ENCODE data around the gene SUPT4H1.

Gene SUPT4H1

DNA sequence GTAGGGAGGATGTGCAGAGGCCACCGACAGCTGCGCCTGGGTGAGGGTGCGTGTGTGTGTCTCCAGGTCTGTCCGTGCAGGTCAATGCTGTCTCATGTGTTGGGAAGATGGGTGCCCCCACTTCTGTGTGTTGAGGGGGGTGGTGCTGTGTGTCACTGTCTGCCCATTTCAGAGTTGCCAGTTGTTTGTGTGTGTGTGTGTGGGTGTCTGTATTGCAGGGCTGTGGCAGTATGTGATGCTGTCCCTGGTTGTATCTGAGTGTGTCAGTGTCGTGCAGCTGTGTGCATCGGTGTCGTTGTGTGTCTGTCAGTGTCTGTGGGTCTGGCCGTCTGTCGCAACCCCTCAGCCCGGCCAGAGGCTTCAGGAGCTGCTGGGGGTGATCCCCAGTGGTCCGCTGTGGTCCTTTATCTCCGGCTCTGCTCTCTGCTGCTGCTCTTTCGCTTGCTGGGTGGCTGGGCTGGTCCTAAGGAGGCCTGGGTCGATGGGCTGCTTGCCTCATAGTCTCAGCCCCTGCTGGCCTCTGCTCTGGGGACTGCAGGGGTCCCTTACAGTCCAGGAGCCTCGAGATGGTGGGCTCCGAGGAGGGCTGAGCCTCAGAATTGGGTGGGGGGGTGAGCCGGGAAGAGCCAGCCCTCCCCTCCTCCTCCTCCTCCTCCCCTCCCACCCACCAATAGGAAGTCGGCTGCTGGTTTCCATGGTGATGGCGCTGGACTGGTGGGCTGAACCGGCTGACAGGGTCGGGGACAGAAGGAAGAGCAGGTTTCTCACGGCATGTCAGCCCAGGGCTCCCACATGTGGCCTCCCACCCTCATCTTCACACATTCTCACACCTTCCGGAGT, 23.6 kb downstream of the SUPT4H1 start, which contains the start of gene TSPOAP1:
Gene TSPOAP1, minus strand, starts transcription at position 601 of the 840 bp plus-strand sequence. CDS start 875 bp downstream, outside the sequence.
- peak; percentile 73 to 92 for DNase-seq

DNA sequence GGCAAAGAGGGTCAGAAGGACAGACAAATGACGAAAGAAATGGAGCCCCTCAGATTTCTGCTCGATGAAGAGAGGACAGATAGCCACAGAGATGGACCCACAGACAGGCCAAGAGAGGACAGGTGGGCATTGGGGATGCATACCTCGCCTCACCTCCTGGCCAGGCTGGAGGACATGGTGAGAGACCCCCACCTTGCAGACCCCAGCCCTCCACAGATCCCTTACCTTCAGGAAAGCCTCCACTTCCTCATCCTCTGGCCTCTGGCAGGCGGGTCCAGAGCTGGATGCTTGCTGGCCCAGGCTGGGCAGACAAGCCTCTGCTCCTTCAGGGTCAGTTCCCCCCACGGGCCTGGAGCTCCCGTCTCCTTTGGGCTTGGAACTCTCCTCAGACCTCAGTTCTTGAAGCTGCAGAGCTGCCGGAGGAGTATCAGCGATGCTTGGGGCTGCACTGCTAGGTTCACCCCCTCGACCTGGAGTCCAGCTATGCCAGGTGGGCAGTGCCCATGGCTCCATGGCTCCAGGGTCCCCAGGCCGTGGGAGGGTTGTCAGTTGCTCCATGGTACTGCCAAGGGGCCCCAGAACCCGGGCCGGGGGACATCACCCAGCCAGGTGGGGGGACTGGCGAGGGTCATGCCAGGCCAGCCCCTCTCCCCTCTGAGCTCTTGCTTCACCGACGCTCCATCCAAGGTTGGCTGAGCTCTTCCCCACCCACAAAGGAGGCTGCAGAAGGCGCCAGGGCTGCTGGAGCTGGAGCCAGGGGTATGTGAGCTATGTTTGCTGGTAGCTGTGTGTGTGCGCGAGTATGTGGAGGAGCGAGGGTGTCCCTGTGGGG, 24.4 kb downstream of the SUPT4H1 start:
- DNase-seq, result no peak

DNA sequence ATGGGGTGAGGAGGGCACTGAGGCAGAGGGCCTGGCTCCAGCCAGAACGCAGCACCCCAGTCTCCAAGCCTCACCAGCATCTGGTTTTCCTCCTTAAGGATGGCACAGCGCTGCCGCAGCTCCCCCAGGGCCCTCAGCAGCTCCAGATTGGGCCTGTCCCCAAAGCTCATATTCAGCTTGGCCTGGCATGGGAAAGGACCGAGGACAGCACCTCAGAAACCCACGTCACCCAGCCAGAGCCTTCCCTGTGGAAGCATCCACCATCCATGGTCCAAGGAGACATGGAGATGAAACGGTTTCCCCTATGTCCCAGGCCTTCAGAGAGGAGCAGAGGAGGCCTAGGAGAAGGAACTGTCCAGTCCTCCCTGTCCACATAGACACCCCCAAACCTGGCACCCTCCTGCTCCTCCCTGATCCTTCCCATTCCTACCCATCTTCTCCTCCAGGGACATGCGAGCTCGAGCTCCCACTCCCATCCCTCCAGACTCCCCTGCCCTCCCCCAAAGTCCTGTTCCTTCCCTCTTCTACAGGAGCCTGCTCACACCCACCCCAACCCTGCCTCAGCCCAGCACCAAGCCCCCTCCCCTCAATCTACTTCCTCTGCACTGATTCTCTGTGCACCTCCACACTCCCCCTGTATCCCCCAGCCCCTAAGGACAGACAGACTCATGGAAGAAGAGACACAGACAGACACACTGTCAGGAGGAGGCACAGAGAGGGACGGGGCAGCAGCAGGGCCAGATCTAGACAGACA, 25.2 kb downstream of the SUPT4H1 start:
- DNase-seq, result no peak

DNA sequence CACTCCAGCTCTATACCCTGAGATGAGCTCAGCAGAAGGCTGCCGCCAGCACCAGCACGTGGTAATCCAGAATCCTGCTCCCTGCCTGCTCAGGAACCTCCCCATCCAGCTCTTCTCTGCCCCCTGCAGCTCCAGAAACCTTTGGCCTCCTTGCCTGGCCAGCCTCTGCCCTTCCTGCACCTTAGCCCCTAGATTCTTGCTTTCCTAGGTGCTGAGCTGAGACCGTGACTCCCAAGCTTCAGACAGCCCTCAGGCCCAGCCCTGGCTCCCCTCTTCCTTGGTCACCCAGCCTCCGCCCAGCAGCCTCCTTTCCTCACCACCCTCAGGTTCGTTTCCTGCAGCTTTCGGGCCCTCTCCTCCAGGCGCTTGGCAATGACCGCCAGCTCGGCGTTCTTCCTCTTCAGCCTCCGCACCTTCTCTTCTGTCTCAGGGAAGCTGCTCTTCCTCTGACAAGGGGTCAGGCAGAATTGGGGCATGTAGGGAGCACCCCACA, 26.0 kb downstream of the SUPT4H1 start:
- DNase-seq, result peak; percentile 59 to 65

DNA sequence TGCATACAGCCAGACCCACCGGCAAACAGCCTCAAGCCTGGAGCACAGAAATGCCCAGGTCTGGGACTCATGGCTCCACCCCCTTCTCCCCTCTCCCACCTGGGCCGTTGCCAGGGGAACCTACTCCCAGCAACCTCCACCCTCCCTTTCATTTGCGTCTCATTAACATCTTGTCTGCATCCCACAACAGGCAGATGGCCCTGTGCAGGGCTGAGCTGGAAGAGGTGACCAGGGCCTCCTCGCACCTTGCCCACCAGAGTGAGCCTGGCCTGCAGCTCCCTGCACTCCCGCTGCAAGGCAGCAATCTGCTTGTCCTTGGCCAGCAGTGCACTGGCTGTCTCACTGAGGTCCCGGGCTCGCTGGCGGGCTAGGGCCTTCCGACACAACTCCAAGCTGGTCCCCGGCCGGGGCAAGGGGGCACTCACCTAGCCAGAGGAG, 26.7 kb downstream of the SUPT4H1 start:
- DNase-seq, result peak; percentile 83 to 89

DNA sequence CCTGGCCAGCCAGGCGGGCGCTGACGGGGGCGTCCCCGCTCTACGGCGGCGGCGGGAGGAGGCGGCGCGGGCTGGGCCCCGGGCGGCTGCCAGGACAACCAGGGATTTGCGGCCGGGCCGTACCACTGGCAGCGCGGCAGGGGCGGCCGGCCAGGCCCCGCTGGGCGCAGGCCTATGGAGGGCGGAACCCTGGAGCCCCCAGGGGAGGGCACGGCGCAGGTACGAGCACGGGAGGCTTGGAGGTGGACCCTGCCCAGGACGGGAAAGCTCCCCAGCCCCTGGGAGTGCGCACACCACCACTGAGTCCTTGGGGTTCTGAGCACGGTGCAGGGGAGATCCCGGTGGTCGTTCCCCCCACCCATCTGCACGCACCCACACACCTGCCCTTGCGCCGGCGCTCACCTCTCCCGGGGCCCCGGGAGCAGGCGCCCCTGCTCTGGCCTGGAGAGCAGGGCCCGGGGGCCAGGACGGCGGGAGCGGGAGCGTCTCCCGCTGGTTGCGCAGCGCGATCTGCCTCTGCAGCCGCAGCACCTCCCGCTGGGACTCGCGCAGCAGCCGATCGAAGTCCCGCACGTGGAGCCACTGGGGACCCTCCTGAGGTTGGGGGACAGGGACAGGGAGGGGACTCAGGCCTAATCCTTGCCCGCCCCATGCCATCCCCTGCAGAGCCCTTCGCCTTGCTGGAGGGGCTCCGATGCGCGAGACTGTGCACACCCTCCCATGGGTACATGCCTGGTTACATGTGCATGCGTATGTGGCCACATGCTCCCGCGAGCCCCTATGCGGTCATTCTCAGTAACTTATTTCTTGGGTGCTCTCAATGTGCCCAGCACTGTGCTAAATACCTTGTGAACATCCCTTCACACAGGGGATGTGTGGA, 27.4 kb downstream of the SUPT4H1 start:
- no peak for DNase-seq

DNA sequence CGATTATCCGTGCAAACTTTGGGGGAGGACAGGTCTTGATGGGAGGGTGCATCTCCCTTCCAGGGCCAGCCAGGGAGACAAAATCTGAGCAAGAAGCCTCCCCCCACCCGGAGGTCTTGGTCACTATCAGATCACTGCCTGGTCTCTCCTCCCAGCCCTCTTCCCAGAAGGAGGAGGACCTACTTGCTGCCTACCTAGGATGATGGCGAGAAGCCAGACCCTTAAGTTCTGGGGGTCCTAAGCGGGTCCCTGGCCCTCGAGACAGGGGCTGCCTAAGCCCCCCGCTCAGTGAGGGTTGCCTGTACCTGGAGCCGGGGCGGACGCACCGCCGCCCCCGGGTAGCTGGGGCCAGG, 28.0 kb downstream of the SUPT4H1 start:
- no peak for DNase-seq

DNA sequence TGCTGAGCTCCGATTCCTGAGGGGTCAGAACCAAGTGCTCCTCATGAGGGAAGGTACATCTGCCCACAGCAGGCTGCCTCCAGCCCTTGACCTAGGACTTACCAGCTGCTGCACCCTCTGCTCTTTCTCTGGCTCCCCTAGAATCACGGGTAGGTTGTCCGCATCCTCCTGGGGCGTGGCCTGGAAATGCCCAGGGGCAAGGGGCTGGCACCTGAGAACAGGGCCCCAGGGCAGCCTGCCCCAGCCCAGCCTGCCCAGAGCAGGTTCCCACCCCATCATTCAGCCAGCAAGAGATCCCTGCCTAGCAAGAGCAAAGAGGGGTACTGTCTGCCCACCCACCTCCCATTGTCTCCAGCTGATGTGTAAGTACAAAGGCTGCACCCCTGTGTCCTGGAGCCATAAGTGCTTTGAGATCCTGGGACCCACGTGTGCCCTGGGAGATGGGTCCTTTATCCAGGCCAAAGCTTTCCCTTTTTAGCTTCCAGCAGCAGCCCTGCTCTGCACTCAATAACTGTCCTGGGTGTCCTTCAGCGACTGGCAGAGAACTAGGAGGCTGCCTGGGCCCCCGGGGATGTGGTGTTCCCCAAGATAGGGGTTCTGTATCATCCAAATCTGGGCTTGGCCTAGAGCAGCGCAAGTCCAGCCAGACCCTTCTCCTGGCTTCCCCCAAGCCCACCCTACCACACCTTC, 28.5 kb downstream of the SUPT4H1 start:
- peak; percentile 48 to 57 for DNase-seq

DNA sequence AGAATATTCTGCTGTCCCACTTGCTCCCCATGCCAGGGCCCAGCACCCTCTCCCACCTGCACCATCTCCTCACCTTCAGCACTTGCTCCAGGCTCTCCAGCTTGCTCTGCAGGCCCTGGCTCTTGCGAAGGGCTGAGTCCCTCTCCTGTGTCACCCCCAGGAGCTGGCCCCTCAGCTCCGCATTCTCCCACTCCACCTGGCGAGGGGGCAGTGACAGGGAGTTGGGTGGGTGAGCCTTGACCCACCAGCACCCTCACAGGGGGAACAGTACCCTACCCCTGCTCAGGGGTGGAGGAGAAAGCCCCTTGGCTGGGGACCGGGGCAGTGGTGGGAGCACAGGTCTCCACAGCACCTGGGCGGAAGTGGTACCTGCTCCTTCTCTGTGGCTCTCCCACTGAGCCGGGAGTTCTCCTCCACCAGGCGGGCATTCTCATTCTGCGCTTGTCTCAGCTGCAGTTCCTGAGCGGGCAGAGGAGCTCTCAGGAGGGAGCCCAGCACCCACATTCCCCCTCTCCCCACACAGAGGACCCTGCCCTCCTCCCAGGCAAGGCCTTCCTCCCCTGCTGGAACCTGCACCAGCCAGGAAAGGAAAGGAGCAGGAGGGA, 29.3 kb downstream of the SUPT4H1 start:
- DNase-seq, result no peak

DNA sequence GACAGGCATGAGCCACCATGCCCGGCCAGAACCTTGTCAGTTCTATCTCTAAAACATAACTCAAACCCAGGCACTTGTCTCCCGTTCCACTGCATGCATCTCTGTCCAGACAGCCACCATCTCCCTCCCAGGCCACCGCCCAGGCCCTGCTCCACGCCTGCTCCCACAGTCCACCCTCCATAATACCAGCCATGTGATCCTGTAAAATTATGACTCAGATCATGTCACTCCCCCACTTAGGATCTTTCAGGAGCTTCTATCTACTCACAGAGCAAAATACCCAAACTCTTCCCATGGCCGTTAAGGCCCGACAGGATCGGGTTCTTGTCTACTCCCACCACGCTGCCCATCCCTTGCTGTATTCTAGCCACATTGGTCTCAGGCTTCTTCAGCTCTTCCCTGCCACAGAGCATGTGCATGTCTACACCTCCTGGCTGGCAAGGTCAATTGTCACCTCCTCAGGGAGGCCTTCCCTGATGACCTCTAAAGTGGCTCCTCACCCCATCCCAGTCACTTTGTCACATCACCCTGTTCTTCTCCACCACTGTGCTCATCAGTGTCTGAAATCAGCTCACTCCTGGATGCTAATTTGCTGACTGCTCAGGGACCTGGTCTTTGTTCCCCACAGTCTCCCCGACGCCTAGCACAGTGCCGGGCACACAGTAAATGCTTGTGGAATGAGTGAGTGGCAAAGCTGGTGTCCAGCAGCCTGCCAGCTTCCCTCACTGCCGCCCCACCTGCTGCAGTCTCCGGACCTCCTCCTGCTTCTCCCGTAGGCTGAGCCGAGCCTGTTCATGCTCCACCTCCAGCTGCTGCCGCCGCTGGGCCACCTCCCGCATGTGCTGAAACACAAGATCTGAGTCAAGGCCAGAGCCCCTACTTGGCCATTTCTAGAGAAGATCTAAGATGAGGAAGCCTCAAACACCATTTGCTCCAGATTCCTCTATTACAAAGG, 30.2 kb downstream of the SUPT4H1 start:
- no peak for DNase-seq

DNA sequence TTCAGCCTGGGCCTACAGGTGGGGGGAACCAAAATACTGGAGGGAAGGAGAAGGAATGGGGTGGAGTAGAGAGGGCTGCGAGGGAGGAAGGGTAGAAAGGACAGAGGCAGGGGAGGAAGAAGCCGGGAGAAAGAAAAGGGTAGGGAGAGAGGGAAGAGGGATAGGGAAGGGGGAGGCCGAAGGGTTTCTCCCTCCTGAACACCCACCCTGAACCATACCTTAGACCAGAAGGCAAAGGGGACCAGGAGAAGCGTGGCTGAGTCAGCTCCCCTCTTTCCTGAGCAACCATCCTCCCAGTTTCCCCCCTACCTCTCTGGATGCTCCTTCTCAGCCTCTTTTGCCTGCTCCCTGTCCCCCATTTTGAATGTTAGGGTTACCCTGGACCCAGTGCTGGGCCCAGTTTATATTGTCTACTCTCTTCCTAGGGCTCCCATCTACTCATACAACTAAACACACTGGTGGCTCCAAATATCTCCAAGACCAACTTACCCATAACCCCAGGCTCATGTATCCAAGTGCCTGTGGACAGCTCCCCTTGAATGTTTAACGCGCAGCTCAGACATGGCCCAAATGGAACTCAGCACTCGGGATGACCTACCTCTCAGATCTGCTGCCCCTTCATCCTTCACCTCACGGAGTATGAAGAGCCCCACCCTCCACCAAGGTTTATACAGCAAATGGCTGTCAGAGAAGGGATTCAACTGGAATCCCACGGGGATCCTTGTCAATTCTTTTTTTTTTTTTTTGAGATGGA, 31.3 kb downstream of the SUPT4H1 start:
- no peak for DNase-seq

DNA sequence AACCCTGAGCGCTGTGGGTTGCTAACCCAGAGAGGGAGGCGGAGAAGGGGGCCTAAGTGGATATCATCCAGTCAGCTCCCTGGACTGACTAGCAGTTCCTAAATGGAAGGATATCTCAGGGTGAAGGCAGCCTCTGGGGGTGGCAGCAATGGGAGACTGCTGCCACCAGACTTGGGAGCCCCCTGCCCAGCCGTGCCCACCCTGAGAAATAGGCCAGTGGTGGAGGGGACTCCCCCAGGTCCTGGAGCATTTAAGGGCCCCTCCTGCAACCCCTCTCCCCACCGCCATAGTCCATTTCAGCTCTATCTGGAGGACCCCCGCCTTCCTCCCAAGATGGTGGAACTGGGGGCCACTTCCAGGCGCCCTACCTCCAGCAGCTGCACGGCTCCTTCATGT, 31.8 kb downstream of the SUPT4H1 start:
- no peak for DNase-seq

DNA sequence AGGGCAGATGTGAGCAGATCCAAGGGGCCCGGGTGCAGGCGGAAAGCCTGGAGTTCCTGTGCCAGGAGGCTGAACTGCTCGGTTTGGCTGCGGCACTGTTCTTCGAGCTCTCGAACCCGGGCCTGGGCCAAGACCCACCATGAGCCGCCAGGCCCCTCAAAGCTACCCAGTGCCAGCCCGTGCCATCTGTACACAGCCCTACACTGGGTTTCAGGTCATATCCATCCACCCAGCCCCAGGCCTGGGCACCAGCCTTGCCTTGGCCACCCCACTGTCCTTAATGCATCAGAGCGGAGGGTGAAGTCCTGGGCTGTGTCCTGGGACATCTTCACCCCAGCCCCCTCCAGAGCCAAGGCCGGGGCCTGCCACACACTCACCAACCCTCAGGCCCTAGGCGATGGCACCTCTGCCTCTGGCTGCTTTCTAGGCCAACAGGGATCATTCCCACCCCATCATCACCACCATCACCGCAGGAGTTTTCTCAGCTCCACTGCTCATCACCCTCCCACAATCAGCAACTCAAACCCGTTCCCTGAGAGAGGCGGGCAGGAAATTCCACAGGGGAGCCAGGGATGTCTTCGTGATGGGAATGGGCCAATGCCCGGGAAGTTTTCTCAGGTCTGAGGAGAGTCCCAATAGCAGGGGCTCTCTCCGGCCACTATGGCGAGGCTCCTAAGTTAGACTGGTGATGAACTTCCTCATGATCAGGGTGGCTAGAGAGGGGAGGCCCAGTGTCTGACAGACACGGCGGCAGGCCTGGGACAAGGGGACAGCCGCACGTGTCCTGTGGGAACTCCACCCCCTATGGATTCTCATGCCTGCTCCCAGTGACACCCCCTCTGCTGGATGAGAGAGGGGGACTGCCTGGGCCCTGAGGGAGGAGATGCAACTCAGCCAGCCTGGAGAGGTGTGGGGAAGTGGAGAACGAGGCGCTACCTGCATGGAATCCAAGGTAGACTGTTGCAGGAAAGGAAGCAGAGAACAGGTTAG, 32.5 kb downstream of the SUPT4H1 start:
- DNase-seq, result no peak

DNA sequence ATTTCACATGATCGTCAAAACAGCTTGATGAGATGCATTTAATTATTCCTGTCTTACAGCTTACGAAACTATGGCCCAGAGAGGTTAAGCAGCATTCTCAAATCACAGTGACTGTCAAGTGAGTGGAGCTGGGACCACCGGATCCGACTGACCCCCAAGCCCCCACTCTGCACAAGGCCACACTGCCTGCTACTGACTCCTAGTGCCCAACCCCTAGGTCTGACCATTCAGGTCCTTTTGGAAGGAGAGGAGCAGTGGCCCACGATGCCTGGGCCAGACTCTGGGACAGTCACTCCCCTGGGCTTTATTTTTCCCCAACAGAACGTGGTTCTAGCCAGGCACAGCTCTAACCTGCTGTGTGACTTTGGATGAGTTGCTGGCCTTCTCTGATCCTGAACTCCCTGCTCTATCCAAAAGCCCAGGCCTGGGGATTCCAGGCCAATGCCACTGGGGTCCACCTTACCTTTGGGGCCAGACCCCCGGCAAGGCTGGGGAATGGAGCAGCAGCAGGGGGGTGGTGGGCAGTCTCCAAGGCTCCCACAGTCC, 33.3 kb downstream of the SUPT4H1 start:
- DNase-seq, result no peak

DNA sequence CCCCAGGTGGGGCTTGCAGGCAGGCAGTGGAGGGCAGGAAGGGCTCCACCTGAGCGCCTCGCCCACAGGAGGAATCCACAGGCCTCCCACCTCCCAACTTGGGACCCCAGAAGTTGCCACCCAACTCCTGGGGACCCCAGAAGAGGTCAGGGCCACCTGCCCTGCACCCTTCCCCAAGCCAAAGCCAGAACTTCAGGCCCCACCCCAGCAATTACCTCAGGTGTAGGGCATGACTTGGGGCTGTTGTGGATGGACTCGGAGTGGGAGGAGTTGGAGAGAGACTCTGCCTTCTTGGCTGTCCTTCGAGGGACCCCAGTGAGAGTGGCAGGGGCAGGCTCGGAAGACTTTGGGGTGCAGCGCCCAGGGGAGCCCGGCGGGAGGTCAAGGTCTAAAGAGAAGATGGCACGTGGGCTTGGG, 33.9 kb downstream of the SUPT4H1 start:
- no peak for DNase-seq

DNA sequence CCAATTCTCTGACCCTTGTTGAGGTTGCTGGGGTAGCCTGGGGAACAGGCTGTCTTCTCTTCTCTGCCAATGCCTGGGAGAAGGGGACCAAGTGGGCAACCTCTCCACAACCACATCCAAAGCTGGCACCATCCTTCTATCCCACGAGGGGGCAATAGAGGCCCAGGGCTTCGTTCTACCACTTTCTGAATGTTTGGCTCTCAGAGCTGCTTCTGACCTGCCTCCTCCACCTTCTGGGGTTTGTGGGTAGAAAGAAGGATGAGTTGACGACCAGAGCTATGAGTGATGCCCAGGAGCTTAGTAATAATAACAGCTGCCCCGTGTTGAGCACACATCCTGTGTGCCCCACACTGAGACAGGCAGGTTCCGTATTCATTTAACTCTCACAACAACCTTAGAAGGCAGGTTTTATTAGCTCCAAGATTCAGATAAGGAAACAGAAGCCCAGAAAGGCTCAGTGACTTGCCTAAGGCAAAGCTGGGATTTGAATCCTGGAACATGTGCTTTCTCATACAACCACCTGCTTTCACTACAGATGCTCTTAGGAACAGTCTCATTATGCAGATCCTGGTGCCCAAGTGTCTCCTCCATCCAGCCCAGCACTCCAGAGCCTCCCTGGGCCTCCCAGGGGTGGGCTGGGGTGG, 34.5 kb downstream of the SUPT4H1 start:
- DNase-seq, result peak; percentile 72 to 83
